Small intestine (tissue), 7 donors: Measurements from ENCODE around the gene SSH2. TPM values are rescaled to one million over a fixed set of nuclear protein-coding genes. Genes with fewer than 3 reads are reported as not detected.

Experiments
- DNase-seq, 2 donors: peaks; one replicate each; pipeline versions ENCODE4 v3.0.0 to v3.0.0-alpha.2; 2013
- FAIRE-seq: peaks from 2 replicates; lab custom pipeline; 2012; peaks lifted over from hg19 to GRCh38; lab: Jason Lieb, UNC
- H3K27ac ChIP-seq, 3 donors: one replicate each; pipeline ENCODE4 v1.5.1; 2013; ENCODE audit warnings: low read length in 2 of 3, mild to moderate bottlenecking in 2 of 3, control low read depth in 1 of 3, inconsistent platforms in 1 of 3, low read depth in 1 of 3, moderate library complexity in 1 of 3
- H3K27me3 ChIP-seq, 3 donors: one replicate each; pipeline ENCODE4 v1.6.1; 2013; ENCODE audit warnings: low read length in 3 of 3, inconsistent platforms in 1 of 3; ENCODE audit not compliant: control insufficient read depth in 3 of 3, insufficient read depth in 3 of 3
- H3K36me3 ChIP-seq, 3 donors: one replicate each; pipeline ENCODE4 v1.6.1; 2013; ENCODE audit warnings: low read length in 3 of 3, inconsistent platforms in 1 of 3, low read depth in 1 of 3, mild to moderate bottlenecking in 1 of 3, moderate library complexity in 1 of 3; ENCODE audit not compliant: control insufficient read depth in 3 of 3, insufficient read depth in 2 of 3
- H3K4me1 ChIP-seq, 3 donors: one replicate each; pipeline ENCODE4 v1.6.1; 2013; ENCODE audit warnings: low read length in 2 of 3, inconsistent platforms in 1 of 3, low read depth in 1 of 3, mild to moderate bottlenecking in 1 of 3, moderate library complexity in 1 of 3; ENCODE audit not compliant: control insufficient read depth in 3 of 3, insufficient read depth in 2 of 3
- H3K4me3 ChIP-seq, 3 donors: one replicate each; pipeline ENCODE4 v1.5.1; 2013; ENCODE audit warnings: low read length in 3 of 3, control low read depth in 1 of 3, inconsistent platforms in 1 of 3, low read depth in 1 of 3, mild to moderate bottlenecking in 1 of 3, moderate library complexity in 1 of 3
- H3K9me3 ChIP-seq, 2 donors: one replicate each; pipeline ENCODE4 v1.6.1; 2013; ENCODE audit warnings: low read depth in 1 of 2, low read length in 1 of 2; ENCODE audit not compliant: control insufficient read depth in 2 of 2, insufficient read depth in 1 of 2
- WGBS, 3 donors: extraction: QIAGEN DNeasy Blood & Tissue Kit; methylation state at CpG; one replicate each; pipeline ENCODE4 v1.1.7; 2013; 5-methylcytosine and 5-hydroxymethylcytosine counted together
- polyA plus RNA-seq, 4 donors: library from polyadenylated mRNA; stranded (reverse) in 3 of 4; unstranded in 1 of 4; fragments of 200-250 nt in 3 of 4; fragments of 120-200 nt in 1 of 4; gene quantifications; one replicate each; pipeline versions ENCODE4 v1.2.1 to v1.2.3, GENCODE V29; 2013
- donor health status: healthy with polysubstance abuse.
- donor health status: control.
- donor health status: control.
- donor health status: Bipolar disorder and iron deficiency.
- donor health status: healthy.

Gene SSH2
- polyA plus RNA-seq, 4 donors: 11.6 to 18.9 (median 13.6) TPM

GRCh38 chr17:29615492-29616299 is 314.3 kb downstream of the SSH2 start:
- Histone ChIP-seq H3K9me3 (no peaks in the 10 kb centered on the region), H3K36me3 (peaks cover 0 to 8% (median 0%) of the 10 kb centered on the region in 3 donors), H3K27me3 (peaks cover 0 to 88% (median 0%) of the 10 kb centered on the region in 3 donors), H3K4me3 (peak overlapping the region in 2 of 3 donors; percentile 35 to 37), H3K4me1 (peaks cover 5 to 47% (median 8%) of the 10 kb centered on the region in 3 donors), H3K27ac (no peak overlapping the region)
- DNase-seq (peak; percentile 89 to 92), FAIRE-seq (no peak)
- WGBS, 3 donors: 2 to 3% (median 2%) methylated on average over 67 to 74 of the region's 74 CpGs

GRCh38 chr17:29615048-29615385 is 315.0 kb downstream of the SSH2 start:
- Histone ChIP-seq H3K4me3 (peak overlapping the region in 2 of 3 donors; percentile 35), H3K9me3 (no peaks in the 10 kb centered on the region), H3K27me3 (peaks cover 0 to 82% (median 0%) of the 10 kb centered on the region in 3 donors), H3K27ac (no peak overlapping the region), H3K4me1 (peaks cover 5 to 47% (median 8%) of the 10 kb centered on the region in 3 donors), H3K36me3 (peaks cover 0 to 8% (median 0%) of the 10 kb centered on the region in 3 donors)
- WGBS, 3 donors: 1 to 13% (median 5%) methylated on average over 15 of the region's 15 CpGs
- FAIRE-seq (no peak), DNase-seq (peak; percentile 25 to 47)

- FAIRE-seq (no peak), DNase-seq (no peak)
- Histone ChIP-seq H3K4me3 (no peak overlapping the region), H3K36me3 (peaks cover 0 to 8% (median 0%) of the 10 kb centered on the region in 3 donors), H3K4me1 (peaks cover 5 to 47% (median 8%) of the 10 kb centered on the region in 3 donors), H3K9me3 (no peaks in the 10 kb centered on the region), H3K27ac (no peak overlapping the region), H3K27me3 (peaks cover 0 to 77% (median 0%) of the 10 kb centered on the region in 3 donors)
- WGBS, 3 donors: 31 to 62% (median 45%) methylated on average over 14 to 16 of the region's 16 CpGs
Measured at GRCh38 chr17:29614349-29615047, 315.5 kb downstream of the SSH2 start.

- FAIRE-seq: no peak
- Histone ChIP-seq H3K9me3 (no peaks in the 10 kb centered on the region), H3K27ac (no peak overlapping the region), H3K27me3 (peaks cover 0 to 71% (median 0%) of the 10 kb centered on the region in 3 donors), H3K4me1 (peaks cover 5 to 47% (median 8%) of the 10 kb centered on the region in 3 donors), H3K36me3 (peaks cover 0 to 8% (median 0%) of the 10 kb centered on the region in 3 donors), H3K4me3 (peak overlapping the region in 2 of 3 donors; percentile 11 to 24)
- 15 to 21% (median 16%) methylated on average over 13 of the region's 13 CpGs for WGBS, 3 donors
- DNase-seq: no peak
Measured at GRCh38 chr17:29613856-29614255, 316.2 kb downstream of the SSH2 start.

- Histone ChIP-seq H3K4me1 (peaks cover 5 to 47% (median 8%) of the 10 kb centered on the region in 3 donors), H3K4me3 (peak overlapping the region in 2 of 3 donors; percentile 11 to 24), H3K9me3 (no peaks in the 10 kb centered on the region), H3K27ac (no peak overlapping the region), H3K27me3 (peaks cover 0 to 66% (median 0%) of the 10 kb centered on the region in 3 donors), H3K36me3 (peaks cover 0 to 8% (median 0%) of the 10 kb centered on the region in 3 donors)
- WGBS, 3 donors: 0 to 6% (median 1%) methylated on average over 13 to 50 of the region's 50 CpGs
- FAIRE-seq (no peak), DNase-seq (peak; percentile 87 to 96)
Measured at GRCh38 chr17:29613352-29613837, 316.6 kb downstream of the SSH2 start.

- Histone ChIP-seq H3K4me1 (peaks cover 5 to 41% (median 8%) of the 10 kb centered on the region in 3 donors), H3K27me3 (peaks cover 0 to 58% (median 0%) of the 10 kb centered on the region in 3 donors), H3K27ac (no peak overlapping the region), H3K9me3 (no peaks in the 10 kb centered on the region), H3K36me3 (peaks cover 0 to 8% (median 0%) of the 10 kb centered on the region in 3 donors), H3K4me3 (peak overlapping the region in 1 of 3 donors; percentile 24)
- FAIRE-seq (no peak), DNase-seq (peak in 1 of 2 donors; percentile 41)
- 41 to 57% (median 43%) methylated on average over 60 to 85 of the region's 85 CpGs for WGBS, 3 donors
Measured at GRCh38 chr17:29612404-29613280, 317.4 kb downstream of the SSH2 start.

GRCh38 chr17:29612094-29612403 is 318.0 kb downstream of the SSH2 start:
- no peak overlapping the region for H3K27ac ChIP-seq
- DNase-seq (no peak), FAIRE-seq (no peak)
- H3K9me3 ChIP-seq: no peaks in the 10 kb centered on the region
- no peak overlapping the region for H3K4me3 ChIP-seq
- 92 to 96% (median 93%) methylated on average over 12 of the region's 12 CpGs for WGBS, 3 donors
- peaks cover 0 to 8% (median 0%) of the 10 kb centered on the region in 3 donors for H3K36me3 ChIP-seq
- peaks cover 5 to 35% (median 8%) of the 10 kb centered on the region in 3 donors for H3K4me1 ChIP-seq
- peaks cover 0 to 52% (median 0%) of the 10 kb centered on the region in 3 donors for H3K27me3 ChIP-seq
